CD4-positive, alpha-beta T cell treated with Interleukin-10 for 1 hour (primary cell): ENCODE data around the gene KCNIP1.
A peak's percentile ranks its signal among the peaks of the same experiment; 100 is the strongest.

ENCODE experiments used
- DNase-seq: peaks from one replicate; pipeline ENCODE4 v3.0.0-alpha.2; 2020

The KCNIP1 gene

DNA sequence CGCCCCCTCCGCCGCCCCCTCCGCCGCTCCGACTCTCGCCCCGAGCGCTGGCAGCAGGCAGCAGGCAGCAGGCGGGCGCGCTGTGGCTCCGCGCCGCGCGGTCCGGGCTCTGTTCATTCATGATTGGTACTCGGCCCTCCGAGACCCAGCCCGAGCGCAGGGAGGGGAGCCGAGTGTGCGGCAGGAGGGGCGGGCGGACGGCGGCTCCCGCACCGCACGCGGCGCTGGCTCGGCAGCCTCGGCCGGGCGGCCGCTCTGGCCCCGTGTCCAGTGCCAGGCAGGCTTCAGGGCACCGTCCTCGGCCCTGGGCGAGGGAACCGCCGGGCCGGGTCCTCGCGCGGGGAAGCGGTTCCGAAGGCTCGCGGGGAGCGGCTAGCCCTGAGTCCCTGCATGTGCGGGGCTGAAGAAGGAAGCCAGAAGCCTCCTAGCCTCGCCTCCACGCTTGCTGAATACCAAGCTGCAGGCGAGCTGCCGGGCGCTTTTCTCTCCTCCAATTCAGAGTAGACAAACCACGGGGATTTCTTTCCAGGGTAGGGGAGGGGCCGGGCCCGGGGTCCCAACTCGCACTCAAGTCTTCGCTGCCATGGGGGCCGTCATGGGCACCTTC is at the start of gene KCNIP1:
Gene KCNIP1, plus strand, starts transcription at position 31 of the 607 bp plus-strand sequence.
- DNase-seq, result no peak

DNA sequence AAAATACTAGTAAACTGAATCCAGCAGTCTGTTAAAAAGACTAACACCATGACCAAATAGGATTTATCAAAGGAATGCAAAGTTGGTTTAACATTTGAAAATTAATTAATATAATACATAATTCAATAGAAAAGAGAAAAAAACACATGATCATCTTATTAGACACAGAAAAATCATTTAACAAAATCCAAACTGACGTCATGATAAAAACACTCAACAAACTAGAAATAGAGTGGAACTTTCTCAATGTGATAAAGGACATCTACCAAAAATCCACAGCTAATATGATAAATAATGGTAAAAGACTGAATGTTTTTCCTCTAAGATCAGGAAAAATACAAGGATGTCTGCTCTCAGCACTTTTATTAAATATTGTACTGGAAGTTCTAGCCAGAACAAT is 40.4 kb upstream of the KCNIP1 start:
- DNase-seq, result no peak

GRCh38 chr5:170464280-170465127 is 39.3 kb upstream of the KCNIP1 start:
- no peak for DNase-seq

GRCh38 chr5:170466553-170466952 is 37.3 kb upstream of the KCNIP1 start:
- DNase-seq, result no peak

DNA sequence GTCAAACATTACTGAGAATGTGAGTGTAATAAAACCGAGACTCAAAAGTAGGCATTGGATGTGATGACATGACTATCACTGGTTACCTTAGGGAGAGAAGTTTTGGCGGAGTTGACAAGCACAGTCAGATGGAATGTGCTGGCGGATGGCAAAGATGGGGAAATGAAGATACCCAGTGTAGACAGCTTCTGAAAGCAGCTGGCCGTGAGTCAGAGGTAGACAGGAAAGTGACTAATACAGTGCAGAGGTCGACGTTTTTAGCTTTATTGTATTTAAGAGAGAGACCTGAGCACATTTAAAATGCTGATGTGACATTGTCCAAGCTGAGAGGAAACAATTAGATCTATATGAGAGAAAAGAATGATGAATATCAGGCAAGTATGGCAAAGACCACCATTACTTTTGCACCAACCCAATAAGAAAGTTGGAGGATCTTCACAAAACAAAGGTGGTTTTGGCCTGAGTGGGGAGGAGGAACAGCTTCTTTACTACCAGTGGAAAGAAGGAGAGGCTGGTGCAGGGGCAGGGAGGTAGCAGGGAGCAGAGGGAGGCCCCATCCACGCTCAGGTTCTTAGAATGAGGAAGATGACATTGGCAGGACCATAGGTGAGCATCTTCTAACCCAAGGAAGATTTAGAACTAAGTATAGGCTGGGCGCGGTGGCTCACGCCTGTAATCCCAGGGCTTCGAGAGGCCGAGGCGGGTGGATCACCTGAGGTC is 36.7 kb upstream of the KCNIP1 start:
- DNase-seq, result peak; percentile 4

GRCh38 chr5:170468633-170469285 is 35.1 kb upstream of the KCNIP1 start:
- no peak for DNase-seq

DNA sequence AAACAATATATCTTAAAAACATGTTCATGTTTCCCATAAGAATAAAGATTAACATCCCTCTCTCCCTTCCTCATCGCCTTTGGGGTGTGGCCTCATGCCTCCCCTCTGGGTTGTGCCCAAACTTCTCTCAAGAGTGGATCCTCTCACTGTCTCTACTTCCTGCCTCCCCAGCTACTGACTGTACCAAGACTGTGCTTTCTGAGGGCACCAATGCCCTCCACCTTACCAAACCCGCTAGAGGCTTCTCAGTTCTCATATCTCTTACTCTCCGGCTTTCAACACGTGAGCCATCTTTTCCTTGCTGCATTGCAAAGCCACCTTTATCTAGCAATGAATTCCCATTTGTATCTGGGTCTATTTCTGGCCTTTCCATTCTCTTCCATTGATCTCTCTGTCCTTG is 34.4 kb upstream of the KCNIP1 start:
- DNase-seq, result no peak

DNA sequence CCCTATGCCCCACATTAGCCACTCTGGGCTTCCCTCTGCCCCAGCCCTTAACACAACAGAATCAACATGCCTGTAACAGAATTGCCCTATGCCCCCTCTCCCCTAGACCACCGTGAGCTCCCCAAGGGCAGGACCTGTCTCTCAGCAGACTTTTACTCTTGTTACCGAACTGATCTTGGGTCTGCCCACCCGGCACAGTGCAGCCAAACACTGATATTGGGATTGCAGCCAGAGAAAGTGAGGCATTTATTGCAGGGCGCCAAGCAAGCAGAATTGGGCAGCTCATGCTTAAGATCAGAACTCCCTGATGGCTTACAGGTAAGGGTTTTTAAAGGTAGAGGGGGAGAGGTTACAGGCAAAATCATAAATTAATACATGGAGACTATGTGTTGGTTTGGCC is 33.5 kb upstream of the KCNIP1 start:
- DNase-seq, result no peak

DNA sequence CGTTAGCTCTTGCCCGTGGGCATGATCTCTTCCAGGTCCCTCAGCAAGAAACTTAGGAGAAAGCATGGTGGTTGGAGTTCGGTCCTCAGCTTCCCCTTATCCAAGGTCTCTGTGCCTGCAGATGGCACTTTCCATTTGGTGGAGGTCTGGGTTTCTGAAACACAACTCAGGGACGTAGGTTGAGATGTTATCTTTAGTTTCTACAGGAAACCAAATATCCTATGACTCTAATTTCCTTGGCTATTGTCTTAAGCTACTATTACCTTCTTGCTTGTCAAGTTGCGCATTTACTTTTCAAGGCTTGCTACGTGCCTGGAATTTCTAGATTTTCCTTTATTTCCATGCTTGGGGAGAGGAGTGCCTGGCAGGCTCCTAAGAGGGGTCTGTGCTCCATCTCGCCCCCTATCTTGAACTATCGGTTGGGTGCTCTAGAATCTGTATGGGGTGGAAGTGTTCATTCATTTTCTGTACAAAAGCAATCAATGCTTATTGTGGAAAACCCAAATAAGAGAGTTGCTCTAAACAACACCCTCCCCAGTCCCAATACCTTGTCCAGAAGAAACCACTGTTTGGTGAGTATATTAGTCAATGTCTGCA is 32.9 kb upstream of the KCNIP1 start:
- no peak for DNase-seq

DNA sequence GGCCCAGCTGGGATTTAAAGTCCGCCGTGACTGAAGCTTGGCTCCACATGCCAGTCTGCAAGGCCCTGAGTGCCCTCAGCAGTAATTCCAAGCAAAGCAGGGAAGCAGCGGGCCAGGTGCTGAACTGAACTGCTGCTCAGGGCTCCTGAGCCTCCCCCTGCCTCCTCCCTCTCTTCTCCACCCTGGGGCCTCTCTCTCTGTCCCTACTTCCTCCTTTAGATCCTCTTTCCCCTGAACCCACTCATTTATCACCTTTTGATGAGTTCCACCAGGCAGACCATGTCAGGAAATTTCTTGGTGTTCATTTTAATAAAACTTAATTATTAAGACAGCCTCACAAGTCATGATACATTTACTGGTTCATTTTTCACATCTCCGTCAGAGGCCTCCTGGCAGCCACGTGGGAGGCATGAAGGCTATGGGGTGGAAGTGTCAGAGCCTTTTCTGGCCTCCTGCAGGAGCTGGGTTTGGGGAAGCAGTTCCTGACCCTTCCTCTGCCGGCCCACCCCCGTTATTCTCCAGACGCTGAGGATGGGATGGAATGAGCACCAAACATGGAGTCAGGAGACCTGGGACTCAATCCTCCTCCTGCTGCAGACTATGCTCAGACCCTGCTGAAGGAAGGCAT is 32.2 kb upstream of the KCNIP1 start:
- DNase-seq, result no peak

GRCh38 chr5:170473642-170474041 is 30.2 kb upstream of the KCNIP1 start:
- no peak for DNase-seq

- no peak for DNase-seq
These were observed 29.1 kb upstream of the KCNIP1 start for GRCh38 chr5:170474489-170475274.

DNA sequence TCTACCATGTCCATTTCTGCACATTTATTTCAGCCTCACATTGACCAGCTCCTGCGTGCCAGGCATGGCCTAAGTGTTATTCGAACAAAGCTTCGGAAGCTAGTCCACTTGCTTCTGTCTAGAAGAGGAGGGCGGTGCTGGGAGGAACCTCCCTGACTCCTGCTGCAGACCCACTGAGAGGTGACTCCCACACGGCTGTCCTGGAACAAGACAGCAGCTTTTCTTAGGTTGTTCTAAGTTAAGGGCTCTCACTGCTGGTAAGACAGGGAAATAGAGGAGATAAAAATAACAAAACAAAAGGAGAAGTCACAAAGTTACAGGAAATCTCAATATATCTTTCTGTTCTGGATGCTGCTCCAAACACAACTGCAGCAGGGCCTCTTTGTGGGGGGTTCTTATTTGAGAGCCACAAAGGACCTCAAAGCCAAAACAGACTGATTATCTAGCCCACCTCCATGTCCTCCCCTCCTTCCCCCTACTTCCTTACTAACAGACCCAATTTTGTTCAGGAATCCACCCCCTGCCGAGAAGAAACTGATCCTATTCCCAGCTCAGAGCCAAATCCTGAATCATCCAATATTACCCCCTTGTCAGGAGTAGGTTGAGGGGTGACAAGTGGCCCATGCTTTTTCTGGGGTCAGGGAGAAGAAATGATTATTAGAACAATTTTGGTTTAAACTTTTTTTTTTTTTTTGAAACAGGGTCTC is 28.4 kb upstream of the KCNIP1 start:
- no peak for DNase-seq

GRCh38 chr5:170476704-170477103 is 27.1 kb upstream of the KCNIP1 start:
- no peak for DNase-seq

DNA sequence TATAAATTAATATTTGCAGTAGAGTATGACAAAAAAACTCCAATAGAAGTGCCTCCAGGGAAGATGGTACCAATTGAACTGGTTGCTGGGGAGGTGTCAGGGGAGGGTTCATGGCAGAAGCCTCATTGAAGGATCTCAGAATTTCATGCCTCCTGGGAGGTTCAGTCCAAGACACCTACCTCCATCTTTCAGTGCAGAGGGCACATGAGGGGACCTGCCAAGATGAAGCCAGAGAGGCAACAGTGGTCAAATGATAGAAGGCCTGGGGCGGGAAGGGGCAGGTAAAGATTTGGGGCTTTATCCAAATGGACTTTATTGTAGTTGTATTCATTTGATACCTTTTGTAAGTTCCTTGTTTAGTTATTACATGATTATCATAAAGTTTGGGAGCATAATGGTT is 25.9 kb upstream of the KCNIP1 start:
- no peak for DNase-seq

DNA sequence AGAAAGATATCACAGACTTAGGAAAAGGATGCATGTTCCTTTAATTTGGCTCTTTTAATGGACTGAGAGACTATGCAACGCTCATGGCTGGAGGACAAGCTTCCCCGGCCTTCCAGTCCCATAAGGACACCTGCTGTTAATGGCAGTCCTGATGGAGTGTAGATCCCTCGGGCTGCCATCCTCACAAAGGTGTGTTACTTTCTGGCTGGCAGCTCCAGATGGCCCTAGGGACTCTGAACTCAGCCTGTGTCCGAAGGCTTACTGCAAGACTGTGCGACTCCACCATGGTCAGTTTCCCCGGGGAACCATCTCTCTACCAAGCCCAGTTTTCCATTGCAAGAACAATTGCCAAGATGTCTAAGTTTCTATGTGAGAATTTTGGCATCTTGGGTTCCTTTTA is 25.5 kb upstream of the KCNIP1 start:
- no peak for DNase-seq

DNA sequence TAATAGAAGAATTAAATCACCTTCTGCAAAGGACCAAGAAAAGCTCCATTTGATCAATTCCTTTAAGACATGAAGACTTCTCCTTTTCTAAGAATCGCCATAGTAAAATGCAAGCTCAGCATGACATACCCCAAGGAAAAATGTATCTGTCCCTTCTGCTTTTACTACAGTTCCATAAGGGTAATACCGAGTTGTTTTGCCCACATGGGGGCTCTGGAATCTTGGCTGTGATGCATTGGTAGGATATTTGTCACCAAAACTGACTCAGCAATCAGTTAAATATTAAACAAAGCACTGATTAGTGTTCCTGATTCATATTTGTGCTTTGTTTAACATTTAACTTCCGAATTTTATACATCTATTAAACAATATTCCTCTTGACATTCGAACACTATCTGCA is 24.3 kb upstream of the KCNIP1 start:
- DNase-seq, result no peak

- no peak for DNase-seq
These were observed 23.6 kb upstream of the KCNIP1 start for GRCh38 chr5:170480260-170480659.

DNA sequence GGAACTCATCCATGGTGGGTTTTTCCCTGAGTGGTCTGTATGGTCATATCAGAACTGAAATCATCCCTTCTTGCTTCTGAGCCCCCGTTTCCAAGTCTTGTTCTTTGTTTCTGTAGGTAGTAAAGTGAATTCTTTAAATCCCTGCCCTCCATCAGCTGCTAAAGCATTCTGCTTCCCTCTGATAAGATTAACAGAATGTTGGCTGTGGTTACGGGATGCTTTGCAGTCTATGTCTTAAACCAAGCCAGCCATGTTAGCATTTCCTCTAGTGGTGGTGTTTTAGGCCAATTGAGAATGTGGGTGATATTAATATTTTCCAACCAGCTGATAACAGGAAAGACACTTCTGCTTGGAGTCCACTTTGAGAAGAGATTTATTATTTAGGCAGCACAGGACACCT is 22.0 kb upstream of the KCNIP1 start:
- DNase-seq, result no peak

GRCh38 chr5:170482511-170482910 is 21.3 kb upstream of the KCNIP1 start:
- DNase-seq, result no peak
